KBM-7 (cell line): ENCODE measurements around the gene RRP1.
A peak's percentile ranks its signal among the peaks of the same experiment; 100 is the strongest.

ENCODE experiments used
- DNase-seq: peaks from one replicate; pipeline ENCODE4 v3.0.0-alpha.2; 2015
- in situ Hi-C: fragments of 300-500 bp; cut with MboI; formaldehyde crosslinking; loops from 2 replicates; pipeline ENCODE4 v1.14.3; 2020; ENCODE audit warnings: low sequenced_read_pairs, low pct_unique_long_range_greater_than_20kb, mixed read lengths

RRP1 gene

GRCh38 chr21:43848771-43849170 is 59.4 kb downstream of the RRP1 start:
- no peak for DNase-seq
- in situ Hi-C loops: no loop called here

- DNase-seq: no peak
- in situ Hi-C loops: no loop called here
These were observed 60.3 kb downstream of the RRP1 start for GRCh38 chr21:43849532-43850299.

- in situ Hi-C loops: no loop called here
These were observed 61.4 kb downstream of the RRP1 start for GRCh38 chr21:43850728-43851295.

GRCh38 chr21:43851593-43851992 is 62.2 kb downstream of the RRP1 start:
- no peak for DNase-seq
- in situ Hi-C loops: no loop called here

More at GRCh38 chr21:43850728-43851295, 61.4 kb downstream of the RRP1 start:
- DNase-seq: peak; percentile 32

- DNase-seq: no peak
- in situ Hi-C loops: no loop called here
These were observed 64.7 kb downstream of the RRP1 start for GRCh38 chr21:43853851-43854772.
